ENCODE measurements around the gene PDE6B. TPM values are rescaled to one million over a fixed set of nuclear protein-coding genes. Genes with fewer than 3 reads are reported as not detected.

Gene PDE6B
- total RNA-seq, 1 experiment from 2014 or later = 10.8 TPM

GRCh38 chr4:627347-628125 is 2.2 kb downstream of the PDE6B start:
- Mint-ChIP-seq H3K27ac (peak overlapping the region in 1 of 3 experiments; percentile 40; a peak in 1 of 7 replicates), H3K4me1 (peaks cover 9 to 23% of the 10 kb centered on the region in 2 experiments), H3K4me3 (no peak overlapping the region), H3K27me3 (ENCODE audit: low read depth) (peaks cover 17% of the 10 kb centered on the region), H3K9me3 (peaks cover 14 to 16% of the 10 kb centered on the region in 2 experiments), H3K36me3 (ENCODE audit: insufficient read depth in 1 of 3, low read depth in 3 of 3) (peaks cover 0 to 11% (median 9%) of the 10 kb centered on the region in 3 experiments; a peak in 5 of 7 replicates)
- Histone ChIP-seq H3K56ac (ENCODE audit: insufficient read length, low read depth, low read length) (no peak overlapping the region), H2AFZ (ENCODE audit: low read length) (no peak overlapping the region), H3K9me3 (ENCODE audit: control insufficient read depth, low read depth, low read length) (no peaks in the 10 kb centered on the region), H3K23ac (ENCODE audit: insufficient read length, low read depth, low read length) (no peak overlapping the region), H3K79me2 (ENCODE audit: insufficient read depth, low read length) (no peaks in the 10 kb centered on the region), H3K14ac (ENCODE audit: insufficient read depth, low read length) (no peak overlapping the region), H4K8ac (replicated peaks; ENCODE audit: insufficient read length, low read depth, low read length) (no peak overlapping the region), H3K4me2 (ENCODE audit: insufficient read depth, insufficient read length, low read length) (no peak overlapping the region), H3K4me1 (ENCODE audit: insufficient read depth, low read length) (no peaks in the 10 kb centered on the region; the same call in 1 of the 2 replicates), H2BK120ac (ENCODE audit: low read depth, low read length, poor library complexity, severe bottlenecking) (no peak overlapping the region), H3K4ac (ENCODE audit: low read depth, low read length) (no peak overlapping the region), H2BK12ac (ENCODE audit: insufficient read length, low read depth, low read length) (no peak overlapping the region), H3K27me3 (ENCODE audit: insufficient read depth, low read length) (no peaks in the 10 kb centered on the region), H3K79me1 (ENCODE audit: insufficient read depth, low read depth, low read length, poor library complexity, severe bottlenecking) (no peaks in the 10 kb centered on the region), H4K5ac (ENCODE audit: insufficient read length, low read depth, low read length) (no peak overlapping the region), H2BK5ac (ENCODE audit: insufficient read length, low read length) (no peak overlapping the region), H3K23me2 (ENCODE audit: insufficient read length, low read depth, low read length, poor library complexity, severe bottlenecking) (no peaks in the 10 kb centered on the region), H3T11ph (ENCODE audit: low read length) (no peak overlapping the region), H3K18ac (ENCODE audit: insufficient read length, low read depth, low read length) (no peak overlapping the region), H3K9ac (ENCODE audit: extremely low read depth, insufficient read length, low read length) (no peak overlapping the region), H4K91ac (ENCODE audit: insufficient read length, low read depth, low read length) (no peak overlapping the region), H2BK15ac (ENCODE audit: low read depth, low read length) (no peak overlapping the region), H4K20me1 (ENCODE audit: control insufficient read depth, insufficient read depth, insufficient read length) (no peaks in the 10 kb centered on the region), H3K27ac (ENCODE audit: insufficient read length, low read depth, low read length) (no peak overlapping the region), H2AK5ac (ENCODE audit: insufficient read length, low read length) (no peak overlapping the region), H2BK20ac (ENCODE audit: low read depth, low read length, poor library complexity, severe bottlenecking) (no peak overlapping the region)
- peak; percentile 17 for DNase-seq
- no CpG with 5 or more reads among the region's 15 CpGs for WGBS (ENCODE audit: extremely low coverage, insufficient read length, low lambda C conversion rate)
- TF ChIP-seq CTCF (conservative IDR thresholded peaks at IDR 0.05) = no peak

Measured in H9 (cell line).